ENCODE data around the gene MX2. TPM values are rescaled to one million over a fixed set of nuclear protein-coding genes. Genes with fewer than 3 reads are reported as not detected.

MX2 gene
- total and polyA plus RNA-seq, 2 donors (not counting 1 experiment from before 2014, with no cell fraction given): 2.0 to 3.6 TPM

GRCh38 chr21:41433566-41433965 is 71.7 kb downstream of the MX2 start:
- TF ChIP-seq CTCF (conservative IDR thresholded peaks at IDR 0.05 in 1 of 2, IDR thresholded peaks at IDR 0.05 in 1 of 2; ENCODE audit: low read depth in 1 of 2, low read length in 2 of 2) (no peak), EZH2 (IDR thresholded peaks at IDR 0.05; ENCODE audit: low read length, missing control alignments) (no peak)
- no peak overlapping the region for H3K4me2 ChIP-seq (ENCODE audit: extremely low read depth, insufficient read depth, low read length)

GRCh38 chr21:41435706-41436105 is 73.9 kb downstream of the MX2 start:
- H3K9ac ChIP-seq (ENCODE audit: insufficient read depth, low read length): no peak overlapping the region
- no peaks in the 10 kb centered on the region for H3K36me3 ChIP-seq (ENCODE audit: control insufficient read depth, insufficient read depth, low read length)
- no peak for DNase-seq (ENCODE audit: low read depth in 2 of 2)
- no peak overlapping the region for H3K27ac ChIP-seq (ENCODE audit: insufficient read depth, low read length)
- no peak overlapping the region for H3K4me2 ChIP-seq (ENCODE audit: extremely low read depth, insufficient read depth, low read length)
- no peaks in the 10 kb centered on the region for H4K20me1 ChIP-seq (ENCODE audit: control insufficient read depth, extremely low read depth, insufficient read depth, low read length)
- no peak overlapping the region for H2AFZ ChIP-seq (ENCODE audit: low read length)
- H3K27me3 ChIP-seq (ENCODE audit: control insufficient read depth, insufficient read depth, low read length): no peaks in the 10 kb centered on the region
- no peaks in the 10 kb centered on the region for H3K9me3 ChIP-seq (ENCODE audit: control insufficient read depth, insufficient read depth, low read depth, low read length)
- no peak overlapping the region for H3K4me3 ChIP-seq (replicated peaks in 1 of 4; ENCODE audit: control extremely low read depth in 1 of 4, insufficient read depth in 1 of 4, low read depth in 3 of 4, low read length in 4 of 4)
- H3K79me2 ChIP-seq (ENCODE audit: control insufficient read depth, insufficient read depth, low read length): no peaks in the 10 kb centered on the region
- H3K4me1 ChIP-seq (ENCODE audit: control insufficient read depth, extremely low read depth, insufficient read depth, low read length): no peaks in the 10 kb centered on the region
- TF ChIP-seq CTCF (conservative IDR thresholded peaks at IDR 0.05 in 1 of 2, IDR thresholded peaks at IDR 0.05 in 1 of 2; ENCODE audit: low read depth in 1 of 2, low read length in 2 of 2) (no peak), EZH2 (IDR thresholded peaks at IDR 0.05; ENCODE audit: low read length, missing control alignments) (no peak)

More at GRCh38 chr21:41433566-41433965, 71.7 kb downstream of the MX2 start:
- Histone ChIP-seq H3K79me2 (ENCODE audit: control insufficient read depth, insufficient read depth, low read length) (no peaks in the 10 kb centered on the region), H3K36me3 (ENCODE audit: control insufficient read depth, insufficient read depth, low read length) (no peaks in the 10 kb centered on the region), H4K20me1 (ENCODE audit: control insufficient read depth, extremely low read depth, insufficient read depth, low read length) (no peaks in the 10 kb centered on the region), H3K27ac (ENCODE audit: insufficient read depth, low read length) (no peak overlapping the region), H3K4me3 (replicated peaks in 1 of 4; ENCODE audit: control extremely low read depth in 1 of 4, insufficient read depth in 1 of 4, low read depth in 3 of 4, low read length in 4 of 4) (no peak overlapping the region), H3K9me3 (ENCODE audit: control insufficient read depth, insufficient read depth, low read depth, low read length) (no peaks in the 10 kb centered on the region), H3K27me3 (ENCODE audit: control insufficient read depth, insufficient read depth, low read length) (no peaks in the 10 kb centered on the region), H2AFZ (ENCODE audit: low read length) (no peak overlapping the region), H3K4me1 (ENCODE audit: control insufficient read depth, extremely low read depth, insufficient read depth, low read length) (no peaks in the 10 kb centered on the region), H3K9ac (ENCODE audit: insufficient read depth, low read length) (no peak overlapping the region)
- no peak for DNase-seq (ENCODE audit: low read depth in 2 of 2)

- Histone ChIP-seq H3K27ac (ENCODE audit: insufficient read depth, low read length) (no peak overlapping the region), H3K9ac (ENCODE audit: insufficient read depth, low read length) (no peak overlapping the region), H3K4me2 (ENCODE audit: extremely low read depth, insufficient read depth, low read length) (no peak overlapping the region), H2AFZ (ENCODE audit: low read length) (no peak overlapping the region), H4K20me1 (ENCODE audit: control insufficient read depth, extremely low read depth, insufficient read depth, low read length) (no peaks in the 10 kb centered on the region), H3K79me2 (ENCODE audit: control insufficient read depth, insufficient read depth, low read length) (no peaks in the 10 kb centered on the region), H3K27me3 (ENCODE audit: control insufficient read depth, insufficient read depth, low read length) (no peaks in the 10 kb centered on the region), H3K4me3 (replicated peaks in 1 of 4; ENCODE audit: control extremely low read depth in 1 of 4, insufficient read depth in 1 of 4, low read depth in 3 of 4, low read length in 4 of 4) (no peak overlapping the region), H3K36me3 (ENCODE audit: control insufficient read depth, insufficient read depth, low read length) (no peaks in the 10 kb centered on the region), H3K4me1 (ENCODE audit: control insufficient read depth, extremely low read depth, insufficient read depth, low read length) (no peaks in the 10 kb centered on the region), H3K9me3 (ENCODE audit: control insufficient read depth, insufficient read depth, low read depth, low read length) (no peaks in the 10 kb centered on the region)
- TF ChIP-seq CTCF (conservative IDR thresholded peaks at IDR 0.05 in 1 of 2, IDR thresholded peaks at IDR 0.05 in 1 of 2; ENCODE audit: low read depth in 1 of 2, low read length in 2 of 2): no peak
- TF ChIP-seq EZH2 (IDR thresholded peaks at IDR 0.05; ENCODE audit: low read length, missing control alignments): no peak
- no peak for DNase-seq (ENCODE audit: low read depth in 2 of 2)
Observed at GRCh38 chr21:41437729-41438128, 75.9 kb downstream of the MX2 start.

Measured in fibroblast of lung (primary cell).